ENCODE measurements around the gene DNLZ. TPM values are rescaled to one million over a fixed set of nuclear protein-coding genes. Genes with fewer than 3 reads are reported as not detected.

The DNLZ gene
- total and polyA plus RNA-seq, 9 of the 15 experiments (the other 6 are each of a cell fraction or from before 2014, with no cell fraction given) = 0.17 to 44.6 (median 3.4) TPM

- TF ChIP-seq AFF4 (CRISPR knock-in tag; IDR thresholded peaks at IDR 0.05) (0 out of 2 replicates have a peak, but pooled peaks have one; percentile 32), ZNF232 (CRISPR knock-in tag; IDR thresholded peaks at IDR 0.05) (0 out of 2 replicates have a peak, but pooled peaks have one; percentile 10), HMGN3 (IDR thresholded peaks at IDR 0.05; ENCODE audit: borderline replicate concordance, extremely low read depth, insufficient read length, low read depth, low read length) (peak; percentile 15), SIN3A (IDR thresholded peaks at IDR 0.05; ENCODE audit: borderline replicate concordance in 2 of 2, control insufficient read depth in 1 of 2, low read depth in 2 of 2, low read length in 2 of 2) (peak; percentile 22 to 33; a peak in 1 of 4 replicates), E2F3 (CRISPR knock-in tag; IDR thresholded peaks at IDR 0.05) (0 out of 2 replicates have a peak, but pooled peaks have one; percentile 37), NEUROD1 (IDR thresholded peaks at IDR 0.05; ENCODE audit: borderline replicate concordance, low read depth, low read length, partially characterized antibody) (no peak), NR3C1 (CRISPR knock-in tag; IDR thresholded peaks at IDR 0.05) (peak; percentile 72; the same call in 1 of the 2 replicates), TEAD4 (IDR thresholded peaks at IDR 0.05; ENCODE audit: low read length) (no peak), TEAD4 (CRISPR knock-in tag; IDR thresholded peaks at IDR 0.05; ENCODE audit: borderline replicate concordance) (0 out of 2 replicates have a peak, but pooled peaks have one; percentile 56), MNT (conservative IDR thresholded peaks at IDR 0.05) (peak; percentile 40 to 45), CREB3L1 (IDR thresholded peaks at IDR 0.05; ENCODE audit: borderline replicate concordance, low read depth) (0 out of 2 replicates have a peak, but pooled peaks have one; percentile 23)
- TF ChIP-seq, protein P1, sequence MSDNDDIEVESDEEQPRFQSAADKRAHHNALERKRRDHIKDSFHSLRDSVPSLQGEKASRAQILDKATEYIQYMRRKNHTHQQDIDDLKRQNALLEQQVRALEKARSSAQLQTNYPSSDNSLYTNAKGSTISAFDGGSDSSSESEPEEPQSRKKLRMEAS (CRISPR knock-in tag; IDR thresholded peaks at IDR 0.05) = peak; percentile 80
- TF ChIP-seq, protein P2, sequence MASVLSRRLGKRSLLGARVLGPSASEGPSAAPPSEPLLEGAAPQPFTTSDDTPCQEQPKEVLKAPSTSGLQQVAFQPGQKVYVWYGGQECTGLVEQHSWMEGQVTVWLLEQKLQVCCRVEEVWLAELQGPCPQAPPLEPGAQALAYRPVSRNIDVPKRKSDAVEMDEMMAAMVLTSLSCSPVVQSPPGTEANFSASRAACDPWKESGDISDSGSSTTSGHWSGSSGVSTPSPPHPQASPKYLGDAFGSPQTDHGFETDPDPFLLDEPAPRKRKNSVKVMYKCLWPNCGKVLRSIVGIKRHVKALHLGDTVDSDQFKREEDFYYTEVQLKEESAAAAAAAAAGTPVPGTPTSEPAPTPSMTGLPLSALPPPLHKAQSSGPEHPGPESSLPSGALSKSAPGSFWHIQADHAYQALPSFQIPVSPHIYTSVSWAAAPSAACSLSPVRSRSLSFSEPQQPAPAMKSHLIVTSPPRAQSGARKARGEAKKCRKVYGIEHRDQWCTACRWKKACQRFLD (CRISPR knock-in tag; IDR thresholded peaks at IDR 0.05) = peak; percentile 70; the same call in 1 of the 2 replicates
- TF ChIP-seq, protein P3, sequence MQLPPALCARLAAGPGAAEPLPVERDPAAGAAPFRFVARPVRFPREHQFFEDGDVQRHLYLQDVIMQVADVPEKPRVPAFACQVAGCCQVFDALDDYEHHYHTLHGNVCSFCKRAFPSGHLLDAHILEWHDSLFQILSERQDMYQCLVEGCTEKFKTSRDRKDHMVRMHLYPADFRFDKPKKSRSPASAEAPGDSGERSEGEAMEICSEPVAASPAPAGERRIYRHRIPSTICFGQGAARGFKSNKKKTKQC (CRISPR knock-in tag; IDR thresholded peaks at IDR 0.05) = peak; percentile 87; the same call in 1 of the 2 replicates
Measured at GRCh38 chr9:136409557-136410455, 46.3 kb upstream of the DNLZ start (continued).

All from K562 (cell line).